Measurements from ENCODE around the gene ADGRV1. TPM values are rescaled to one million over a fixed set of nuclear protein-coding genes. Genes with fewer than 3 reads are reported as not detected.

The ADGRV1 gene
- polyA plus RNA-seq, 2 of the 4 experiments (the other 2 are of a cell fraction) = 0.70 to 3.7 TPM

GRCh38 chr5:90707698-90708097 is 149.1 kb downstream of the ADGRV1 start:
- H3K4me3 ChIP-seq = no peak overlapping the region
- H3K27ac ChIP-seq = no peak overlapping the region
- ChIA-PET POLR2A (no interaction called here), CTCF (interaction anchor here (3.7 kb wide), 1 partner anchor 77 kb away, joined by 41 read pairs; no protein-coding TSS in a partner anchor)
- 0% methylated on average over 1 of the region's 1 CpG for WGBS (ENCODE audit: missing lambda C conversion rate)
- no peak overlapping the region for H3K4me2 ChIP-seq
- H3K4me1 ChIP-seq = no peaks in the 10 kb centered on the region
- H3K9me3 ChIP-seq = no peaks in the 10 kb centered on the region
- no peak for DNase-seq (ENCODE audit: low read depth in 1 of 2, low spot score in 1 of 2)
- no peak for ATAC-seq
- TF ChIP-seq RFX5 (IDR thresholded peaks at IDR 0.05) = no peak
- TF ChIP-seq HOXB5 (CRISPR knock-in tag; IDR thresholded peaks at IDR 0.05) = no peak
- TF ChIP-seq HOXB13 (CRISPR knock-in tag; IDR thresholded peaks at IDR 0.05; ENCODE audit: low read depth) = no peak
- TF ChIP-seq ZNF302 (CRISPR knock-in tag; IDR thresholded peaks at IDR 0.05) = no peak
- TF ChIP-seq NR3C1 (IDR thresholded peaks at IDR 0.05) = no peak
- no peak for TF ChIP-seq JUN (IDR thresholded peaks at IDR 0.05)
- TF ChIP-seq HOXA7 (CRISPR knock-in tag; IDR thresholded peaks at IDR 0.05) = no peak
- no peak for TF ChIP-seq RCOR1 (IDR thresholded peaks at IDR 0.05; ENCODE audit: low read depth, low read length)
- no peak for FAIRE-seq

DNA sequence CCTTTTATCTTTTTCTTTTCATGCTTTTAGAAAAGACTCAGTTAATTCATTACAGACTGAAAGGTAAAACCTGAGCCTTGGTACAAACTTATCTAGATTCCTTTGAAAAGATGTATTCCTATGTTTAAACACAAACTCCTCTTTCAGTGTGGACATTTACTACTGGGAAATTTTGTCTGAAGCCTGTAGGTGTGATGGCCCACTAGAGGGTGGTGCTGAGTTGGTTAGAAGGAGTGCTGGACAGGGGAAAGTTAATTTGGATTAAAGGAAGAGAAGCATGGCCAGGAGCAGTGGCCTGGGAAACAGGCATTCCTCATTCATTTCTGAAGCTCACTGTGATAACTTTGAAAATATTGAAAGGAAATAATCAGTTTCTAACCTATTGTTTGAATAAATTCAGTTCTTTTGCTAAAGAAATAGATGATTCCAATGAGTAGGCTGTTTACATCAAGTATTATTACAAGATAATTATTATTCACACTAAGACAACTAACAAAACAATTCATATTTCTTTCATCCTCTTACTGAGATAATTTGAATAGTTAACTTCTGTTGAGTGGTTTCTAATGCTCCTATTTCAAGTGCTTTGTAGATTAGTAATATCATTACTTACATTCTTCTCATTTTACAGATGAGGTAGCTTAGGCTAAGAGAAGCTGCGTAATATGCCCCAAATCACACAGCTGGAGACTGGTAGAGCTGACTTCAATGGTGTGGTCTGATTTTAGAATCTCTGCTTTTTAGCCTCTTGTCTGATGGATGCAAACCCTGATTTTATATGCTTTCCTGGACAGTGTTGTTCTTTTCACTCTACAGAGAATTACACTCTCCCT is 150.9 kb downstream of the ADGRV1 start:
- peak; percentile 46 to 53 for DNase-seq (ENCODE audit: low read depth in 1 of 2, low spot score in 1 of 2)
- Histone ChIP-seq H3K4me3 (no peak overlapping the region), H3K9me3 (no peaks in the 10 kb centered on the region), H3K4me2 (no peak overlapping the region), H3K4me1 (no peaks in the 10 kb centered on the region), H3K27ac (no peak overlapping the region)
- no peak for FAIRE-seq
- TF ChIP-seq SMC3 (IDR thresholded peaks at IDR 0.05) (peak; percentile 57), JUN (IDR thresholded peaks at IDR 0.05) (no peak), CHD2 (IDR thresholded peaks at IDR 0.05; ENCODE audit: low read length, partially characterized antibody) (no peak), RFX5 (IDR thresholded peaks at IDR 0.05) (no peak), ZSCAN20 (CRISPR knock-in tag; IDR thresholded peaks at IDR 0.05) (no peak), ESRRA (IDR thresholded peaks at IDR 0.05; ENCODE audit: borderline replicate concordance, low read length) (no peak), HOXB13 (CRISPR knock-in tag; IDR thresholded peaks at IDR 0.05; ENCODE audit: low read depth) (no peak), ZNF302 (CRISPR knock-in tag; IDR thresholded peaks at IDR 0.05) (no peak), NFE2L2 (conservative IDR thresholded peaks at IDR 0.05; ENCODE audit: low read length) (no peak), CBX8 (IDR thresholded peaks at IDR 0.05) (no peak), HOXA7 (CRISPR knock-in tag; IDR thresholded peaks at IDR 0.05) (no peak), HEYL (CRISPR knock-in tag; IDR thresholded peaks at IDR 0.05) (no peak), HES2 (IDR thresholded peaks at IDR 0.05) (no peak), GATA3 (IDR thresholded peaks at IDR 0.05; ENCODE audit: borderline replicate concordance) (no peak), EHF (CRISPR knock-in tag; IDR thresholded peaks at IDR 0.05) (no peak), RAD21 (conservative IDR thresholded peaks at IDR 0.05 in 1 of 2, IDR thresholded peaks at IDR 0.05 in 1 of 2) (peak; percentile 51 to 65)
- TF ChIP-seq, protein P1, sequence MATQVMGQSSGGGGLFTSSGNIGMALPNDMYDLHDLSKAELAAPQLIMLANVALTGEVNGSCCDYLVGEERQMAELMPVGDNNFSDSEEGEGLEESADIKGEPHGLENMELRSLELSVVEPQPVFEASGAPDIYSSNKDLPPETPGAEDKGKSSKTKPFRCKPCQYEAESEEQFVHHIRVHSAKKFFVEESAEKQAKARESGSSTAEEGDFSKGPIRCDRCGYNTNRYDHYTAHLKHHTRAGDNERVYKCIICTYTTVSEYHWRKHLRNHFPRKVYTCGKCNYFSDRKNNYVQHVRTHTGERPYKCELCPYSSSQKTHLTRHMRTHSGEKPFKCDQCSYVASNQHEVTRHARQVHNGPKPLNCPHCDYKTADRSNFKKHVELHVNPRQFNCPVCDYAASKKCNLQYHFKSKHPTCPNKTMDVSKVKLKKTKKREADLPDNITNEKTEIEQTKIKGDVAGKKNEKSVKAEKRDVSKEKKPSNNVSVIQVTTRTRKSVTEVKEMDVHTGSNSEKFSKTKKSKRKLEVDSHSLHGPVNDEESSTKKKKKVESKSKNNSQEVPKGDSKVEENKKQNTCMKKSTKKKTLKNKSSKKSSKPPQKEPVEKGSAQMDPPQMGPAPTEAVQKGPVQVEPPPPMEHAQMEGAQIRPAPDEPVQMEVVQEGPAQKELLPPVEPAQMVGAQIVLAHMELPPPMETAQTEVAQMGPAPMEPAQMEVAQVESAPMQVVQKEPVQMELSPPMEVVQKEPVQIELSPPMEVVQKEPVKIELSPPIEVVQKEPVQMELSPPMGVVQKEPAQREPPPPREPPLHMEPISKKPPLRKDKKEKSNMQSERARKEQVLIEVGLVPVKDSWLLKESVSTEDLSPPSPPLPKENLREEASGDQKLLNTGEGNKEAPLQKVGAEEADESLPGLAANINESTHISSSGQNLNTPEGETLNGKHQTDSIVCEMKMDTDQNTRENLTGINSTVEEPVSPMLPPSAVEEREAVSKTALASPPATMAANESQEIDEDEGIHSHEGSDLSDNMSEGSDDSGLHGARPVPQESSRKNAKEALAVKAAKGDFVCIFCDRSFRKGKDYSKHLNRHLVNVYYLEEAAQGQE (IDR thresholded peaks at IDR 0.05) = peak; percentile 44; the same call in 1 of the 2 replicates
- TF ChIP-seq, protein P2, sequence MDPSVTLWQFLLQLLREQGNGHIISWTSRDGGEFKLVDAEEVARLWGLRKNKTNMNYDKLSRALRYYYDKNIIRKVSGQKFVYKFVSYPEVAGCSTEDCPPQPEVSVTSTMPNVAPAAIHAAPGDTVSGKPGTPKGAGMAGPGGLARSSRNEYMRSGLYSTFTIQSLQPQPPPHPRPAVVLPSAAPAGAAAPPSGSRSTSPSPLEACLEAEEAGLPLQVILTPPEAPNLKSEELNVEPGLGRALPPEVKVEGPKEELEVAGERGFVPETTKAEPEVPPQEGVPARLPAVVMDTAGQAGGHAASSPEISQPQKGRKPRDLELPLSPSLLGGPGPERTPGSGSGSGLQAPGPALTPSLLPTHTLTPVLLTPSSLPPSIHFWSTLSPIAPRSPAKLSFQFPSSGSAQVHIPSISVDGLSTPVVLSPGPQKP (IDR thresholded peaks at IDR 0.05; ENCODE audit: low read depth, low read length) = no peak
- TF ChIP-seq, protein P3, sequence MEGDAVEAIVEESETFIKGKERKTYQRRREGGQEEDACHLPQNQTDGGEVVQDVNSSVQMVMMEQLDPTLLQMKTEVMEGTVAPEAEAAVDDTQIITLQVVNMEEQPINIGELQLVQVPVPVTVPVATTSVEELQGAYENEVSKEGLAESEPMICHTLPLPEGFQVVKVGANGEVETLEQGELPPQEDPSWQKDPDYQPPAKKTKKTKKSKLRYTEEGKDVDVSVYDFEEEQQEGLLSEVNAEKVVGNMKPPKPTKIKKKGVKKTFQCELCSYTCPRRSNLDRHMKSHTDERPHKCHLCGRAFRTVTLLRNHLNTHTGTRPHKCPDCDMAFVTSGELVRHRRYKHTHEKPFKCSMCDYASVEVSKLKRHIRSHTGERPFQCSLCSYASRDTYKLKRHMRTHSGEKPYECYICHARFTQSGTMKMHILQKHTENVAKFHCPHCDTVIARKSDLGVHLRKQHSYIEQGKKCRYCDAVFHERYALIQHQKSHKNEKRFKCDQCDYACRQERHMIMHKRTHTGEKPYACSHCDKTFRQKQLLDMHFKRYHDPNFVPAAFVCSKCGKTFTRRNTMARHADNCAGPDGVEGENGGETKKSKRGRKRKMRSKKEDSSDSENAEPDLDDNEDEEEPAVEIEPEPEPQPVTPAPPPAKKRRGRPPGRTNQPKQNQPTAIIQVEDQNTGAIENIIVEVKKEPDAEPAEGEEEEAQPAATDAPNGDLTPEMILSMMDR (IDR thresholded peaks at IDR 0.05) = peak; percentile 64
- 68% methylated on average over 1 of the region's 1 CpG for whole genome bisulfite sequencing (ENCODE audit: missing lambda C conversion rate)
- ChIA-PET POLR2A (no interaction called here), CTCF (interaction anchor here (0.6 to 3.7 kb wide), 8 partner anchors 8 to 696 kb away, joined by 3 to 41 read pairs (median 4); no protein-coding TSS in a partner anchor)
- peak; percentile 94 to 96 for ATAC-seq
